ENCODE results near the gene FLOT1. TPM values are rescaled to one million over a fixed set of nuclear protein-coding genes. Genes with fewer than 3 reads are reported as not detected.

The FLOT1 gene
- total and polyA plus RNA-seq, 2 of the 13 experiments (the other 11 are each of a cell fraction or from before 2014, with no cell fraction given), result 82.3 to 130 TPM

DNA sequence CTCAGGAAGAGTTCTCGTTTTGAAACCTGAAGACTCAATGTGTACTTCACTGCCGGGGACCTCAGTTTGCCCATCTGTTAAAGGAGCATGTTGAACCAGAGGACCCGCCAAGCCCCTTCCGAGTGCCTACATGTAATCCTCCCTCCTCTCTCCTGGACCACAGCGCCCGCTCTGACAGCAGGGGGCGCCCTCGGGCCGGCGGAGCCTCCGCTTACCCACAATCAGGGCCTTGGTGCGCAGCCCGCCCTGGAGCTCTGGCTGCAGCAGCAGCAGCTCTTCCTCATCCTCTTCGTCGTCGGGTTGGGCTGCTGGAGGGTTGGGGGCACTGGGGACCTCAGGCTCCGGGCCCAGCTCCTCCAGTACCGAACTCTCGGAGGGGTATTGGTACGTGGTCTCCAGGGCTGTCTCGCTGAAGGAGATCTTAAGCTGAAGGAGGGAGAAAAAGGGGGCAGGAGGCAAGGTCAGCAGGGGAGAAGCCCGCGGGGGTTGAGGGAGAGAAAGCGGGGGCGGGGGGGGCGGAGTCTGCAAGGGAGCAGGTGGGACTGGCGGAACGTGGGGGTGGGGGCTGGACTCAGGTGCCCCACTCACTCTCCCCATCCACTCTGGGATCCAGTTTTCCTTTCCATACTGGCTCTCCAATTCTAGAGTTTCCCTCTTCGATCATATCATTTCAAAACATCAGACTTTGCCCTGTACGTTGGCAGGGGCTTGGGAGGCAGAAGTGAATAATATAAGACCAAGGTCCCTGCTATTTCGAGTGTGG, 63.3 kb downstream of the FLOT1 start (continued):
- TF ChIP-seq PTBP1 (IDR thresholded peaks at IDR 0.05; ENCODE audit: low read depth, low read length, poor library complexity, severe bottlenecking), result no peak
- TF ChIP-seq ZNF44 (CRISPR knock-in tag; IDR thresholded peaks at IDR 0.05), result no peak
- no peak for TF ChIP-seq ARNT (IDR thresholded peaks at IDR 0.05)
- TF ChIP-seq HINFP (CRISPR knock-in tag; IDR thresholded peaks at IDR 0.05; ENCODE audit: low read depth), result 0 out of 2 replicates have a peak, but pooled peaks have one; percentile 61
- TF ChIP-seq ZNF777 (CRISPR knock-in tag; IDR thresholded peaks at IDR 0.05), result peak; percentile 89
- no peak for TF ChIP-seq U2AF2 (IDR thresholded peaks at IDR 0.05; ENCODE audit: low read depth, low read length)
- no peak for TF ChIP-seq ZNF737 (CRISPR knock-in tag; IDR thresholded peaks at IDR 0.05; ENCODE audit: borderline replicate concordance)
- no peak for TF ChIP-seq AKAP8 (CRISPR knock-in tag; IDR thresholded peaks at IDR 0.05)
- TF ChIP-seq, protein P1, sequence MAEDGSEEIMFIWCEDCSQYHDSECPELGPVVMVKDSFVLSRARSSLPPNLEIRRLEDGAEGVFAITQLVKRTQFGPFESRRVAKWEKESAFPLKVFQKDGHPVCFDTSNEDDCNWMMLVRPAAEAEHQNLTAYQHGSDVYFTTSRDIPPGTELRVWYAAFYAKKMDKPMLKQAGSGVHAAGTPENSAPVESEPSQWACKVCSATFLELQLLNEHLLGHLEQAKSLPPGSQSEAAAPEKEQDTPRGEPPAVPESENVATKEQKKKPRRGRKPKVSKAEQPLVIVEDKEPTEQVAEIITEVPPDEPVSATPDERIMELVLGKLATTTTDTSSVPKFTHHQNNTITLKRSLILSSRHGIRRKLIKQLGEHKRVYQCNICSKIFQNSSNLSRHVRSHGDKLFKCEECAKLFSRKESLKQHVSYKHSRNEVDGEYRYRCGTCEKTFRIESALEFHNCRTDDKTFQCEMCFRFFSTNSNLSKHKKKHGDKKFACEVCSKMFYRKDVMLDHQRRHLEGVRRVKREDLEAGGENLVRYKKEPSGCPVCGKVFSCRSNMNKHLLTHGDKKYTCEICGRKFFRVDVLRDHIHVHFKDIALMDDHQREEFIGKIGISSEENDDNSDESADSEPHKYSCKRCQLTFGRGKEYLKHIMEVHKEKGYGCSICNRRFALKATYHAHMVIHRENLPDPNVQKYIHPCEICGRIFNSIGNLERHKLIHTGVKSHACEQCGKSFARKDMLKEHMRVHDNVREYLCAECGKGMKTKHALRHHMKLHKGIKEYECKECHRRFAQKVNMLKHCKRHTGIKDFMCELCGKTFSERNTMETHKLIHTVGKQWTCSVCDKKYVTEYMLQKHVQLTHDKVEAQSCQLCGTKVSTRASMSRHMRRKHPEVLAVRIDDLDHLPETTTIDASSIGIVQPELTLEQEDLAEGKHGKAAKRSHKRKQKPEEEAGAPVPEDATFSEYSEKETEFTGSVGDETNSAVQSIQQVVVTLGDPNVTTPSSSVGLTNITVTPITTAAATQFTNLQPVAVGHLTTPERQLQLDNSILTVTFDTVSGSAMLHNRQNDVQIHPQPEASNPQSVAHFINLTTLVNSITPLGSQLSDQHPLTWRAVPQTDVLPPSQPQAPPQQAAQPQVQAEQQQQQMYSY (CRISPR knock-in tag; IDR thresholded peaks at IDR 0.05), result no peak
- TF ChIP-seq CBX5 (CRISPR knock-in tag; IDR thresholded peaks at IDR 0.05; ENCODE audit: borderline replicate concordance), result peak; percentile 46; the same call in 1 of the 2 replicates
- TF ChIP-seq ZNF382 (CRISPR knock-in tag; IDR thresholded peaks at IDR 0.05; ENCODE audit: borderline replicate concordance), result no peak
- TF ChIP-seq JARID2 (CRISPR knock-in tag; IDR thresholded peaks at IDR 0.05; ENCODE audit: insufficient replicate concordance), result peak; percentile 62
- no peak for TF ChIP-seq ZNF251 (CRISPR knock-in tag; IDR thresholded peaks at IDR 0.05)
- peak; percentile 55 for TF ChIP-seq TEAD3 (CRISPR knock-in tag; optimal IDR thresholded peaks at IDR 0.05; ENCODE audit: borderline replicate concordance)
- TF ChIP-seq BRD4 (CRISPR knock-in tag; IDR thresholded peaks at IDR 0.05), result no peak
- peak; percentile 62; the same call in 1 of the 2 replicates for TF ChIP-seq KMT2B (CRISPR knock-in tag; IDR thresholded peaks at IDR 0.05)
- peak; percentile 83; the same call in 1 of the 2 replicates for TF ChIP-seq ZNF614 (CRISPR knock-in tag; IDR thresholded peaks at IDR 0.05; ENCODE audit: borderline replicate concordance)
- no peak for TF ChIP-seq FOSL1 (CRISPR knock-in tag; IDR thresholded peaks at IDR 0.05; ENCODE audit: borderline replicate concordance)
- TF ChIP-seq DPF2 (CRISPR knock-in tag; IDR thresholded peaks at IDR 0.05; ENCODE audit: borderline replicate concordance, low read depth), result no peak
- TF ChIP-seq KDM5B (CRISPR knock-in tag; IDR thresholded peaks at IDR 0.05; ENCODE audit: borderline replicate concordance), result peak; percentile 67
- TF ChIP-seq AGO2 (optimal IDR thresholded peaks at IDR 0.05; ENCODE audit: low read depth, low read length), result no peak
- TF ChIP-seq ZNF660 (CRISPR knock-in tag; IDR thresholded peaks at IDR 0.05; ENCODE audit: borderline replicate concordance, low read depth), result no peak
- no peak for TF ChIP-seq HHEX (CRISPR knock-in tag; IDR thresholded peaks at IDR 0.05)
- peak in 1 of 2 experiments; percentile 48; a peak in 2 of 4 replicates for TF ChIP-seq ATF4 (CRISPR knock-in tag; IDR thresholded peaks at IDR 0.05)
- TF ChIP-seq WIZ (CRISPR knock-in tag; IDR thresholded peaks at IDR 0.05), result no peak
- peak; percentile 79; the same call in 1 of the 2 replicates for TF ChIP-seq ZNF124 (CRISPR knock-in tag; IDR thresholded peaks at IDR 0.05)
